DMS153 treated with DMSO at 0.1 percent for 48 hours (cell line): ENCODE results near the gene AKAP6.

Experiments used
- DNase-seq: peaks from one replicate; lab custom pipeline; 2025; ENCODE audit not compliant: unreplicated experiment; lab: John Stamatoyannopoulos, UW

AKAP6 gene

GRCh38 chr14:32524609-32525375 lies 195.7 kb downstream of the AKAP6 start:
- no peak for DNase-seq

GRCh38 chr14:32525591-32525990 lies 196.5 kb downstream of the AKAP6 start:
- DNase-seq = no peak

DNA sequence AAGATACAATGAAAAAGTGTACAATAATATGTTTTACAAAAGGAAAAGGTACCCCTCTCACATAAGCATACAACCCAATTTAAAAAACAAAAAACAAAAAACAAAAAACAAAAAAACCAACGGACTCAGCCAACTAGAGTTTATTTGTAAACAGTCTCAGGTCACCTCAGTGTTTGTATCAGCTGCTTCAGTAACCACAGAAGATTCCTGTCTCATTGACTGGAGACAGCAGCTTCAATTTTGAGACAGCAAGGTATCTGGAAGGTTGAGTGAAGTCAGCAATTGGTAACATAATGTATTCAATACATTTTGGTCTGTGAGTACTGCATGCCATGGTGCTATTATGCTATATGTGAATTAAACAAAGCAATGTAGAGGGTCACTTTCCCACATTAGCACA lies 201.7 kb downstream of the AKAP6 start:
- DNase-seq = no peak

DNA sequence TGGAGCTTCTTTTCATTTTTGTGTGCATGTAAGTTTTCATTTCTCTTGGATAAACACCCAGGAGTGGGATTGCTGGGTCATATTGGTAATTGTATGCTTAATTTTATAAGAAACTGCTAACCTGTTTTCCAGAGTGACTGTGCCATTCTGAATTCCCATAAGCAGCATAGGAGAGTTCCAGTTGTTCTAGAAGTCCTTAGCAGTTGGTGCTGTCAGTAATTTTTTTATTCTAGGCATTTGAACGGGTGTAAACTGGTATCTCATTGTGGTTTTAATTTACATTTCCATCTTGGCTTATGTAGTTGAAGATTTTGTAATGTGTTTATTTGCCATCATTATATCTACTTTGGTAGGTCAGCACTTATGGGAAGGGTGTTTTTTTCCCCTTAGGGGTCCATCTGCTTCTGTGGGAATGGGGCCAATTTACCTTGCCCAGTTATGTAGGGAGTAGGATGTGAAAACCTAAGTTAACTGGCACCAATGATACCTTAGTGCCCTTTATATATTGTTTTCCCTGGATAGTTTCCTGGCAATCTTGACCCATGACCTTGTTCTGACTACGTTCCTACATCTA lies 202.9 kb downstream of the AKAP6 start:
- DNase-seq = no peak

DNA sequence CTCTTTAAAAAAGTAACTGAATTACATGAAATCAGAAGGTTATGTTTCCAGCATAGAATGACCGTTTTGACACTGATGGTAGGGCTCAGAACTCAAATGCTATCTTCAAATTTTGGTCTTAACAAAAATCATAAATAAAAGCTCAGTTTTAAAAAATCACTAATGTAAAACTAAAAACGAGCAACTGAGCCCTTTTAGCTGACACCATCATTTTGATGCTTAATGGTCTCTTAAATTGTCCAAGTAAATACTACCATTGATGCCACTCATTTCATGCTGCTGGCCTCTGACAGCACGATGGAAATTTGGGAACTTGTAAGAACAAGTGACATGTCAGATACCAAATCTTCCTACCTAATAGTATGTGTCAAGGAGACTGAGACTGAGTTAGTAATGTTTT lies 205.0 kb downstream of the AKAP6 start:
- DNase-seq = no peak

GRCh38 chr14:32536175-32536574 lies 207.1 kb downstream of the AKAP6 start:
- no peak for DNase-seq

DNA sequence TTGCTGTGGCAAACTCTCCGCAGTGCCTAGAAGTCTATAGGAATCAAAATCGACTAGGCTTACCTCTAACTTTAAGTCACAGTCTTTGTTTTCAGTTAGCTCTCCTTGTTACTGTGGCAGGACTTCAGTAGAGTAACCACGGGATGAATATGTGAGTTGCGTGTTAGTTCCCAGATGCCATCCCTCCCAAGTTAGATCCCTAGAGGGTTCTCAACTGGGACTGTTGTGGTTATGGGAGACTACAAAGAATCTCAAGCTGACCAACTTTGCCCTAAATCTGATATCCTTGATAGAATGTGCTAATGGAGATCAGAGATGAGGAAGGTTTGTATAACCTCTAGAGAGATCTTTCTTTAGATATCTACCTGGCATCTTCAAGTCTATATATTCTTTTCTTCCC lies 208.1 kb downstream of the AKAP6 start:
- no peak for DNase-seq

DNA sequence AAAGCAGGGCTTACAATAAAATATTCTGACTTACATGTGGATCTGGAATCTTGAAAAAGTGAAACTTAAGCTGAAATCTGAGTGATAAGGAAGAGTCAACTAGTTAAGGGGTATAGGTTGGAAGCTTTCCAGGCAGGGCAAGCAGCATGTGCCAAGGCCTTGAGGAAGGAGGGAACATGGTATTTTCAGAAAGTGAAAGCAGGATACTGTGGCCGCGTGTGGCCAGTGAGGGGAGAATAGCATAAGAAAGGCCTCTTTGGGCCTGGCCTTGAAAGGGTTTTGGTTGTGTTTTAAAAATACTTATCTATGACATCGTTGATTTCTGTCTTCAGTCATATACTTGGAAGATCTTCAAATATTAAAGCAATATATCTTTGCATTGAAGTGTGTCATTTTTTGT lies 213.4 kb downstream of the AKAP6 start:
- DNase-seq = no peak

DNA sequence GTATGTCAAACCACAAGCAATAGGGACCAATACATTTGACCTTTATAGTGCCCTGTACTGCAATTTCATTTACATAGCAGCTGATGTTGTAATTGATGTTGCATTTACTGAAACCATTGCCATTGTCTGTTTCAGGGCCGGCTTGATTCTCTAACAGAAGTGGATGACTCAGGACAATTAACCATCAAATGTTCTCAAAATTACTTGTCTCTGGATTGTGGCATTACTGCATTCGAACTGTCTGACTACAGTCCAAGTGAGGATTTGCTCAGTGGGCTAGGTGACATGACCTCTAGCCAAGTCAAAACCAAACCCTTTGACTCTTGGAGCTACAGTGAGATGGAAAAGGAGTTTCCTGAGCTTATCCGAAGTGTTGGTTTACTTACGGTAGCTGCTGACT lies 216.0 kb downstream of the AKAP6 start:
- no peak for DNase-seq

DNA sequence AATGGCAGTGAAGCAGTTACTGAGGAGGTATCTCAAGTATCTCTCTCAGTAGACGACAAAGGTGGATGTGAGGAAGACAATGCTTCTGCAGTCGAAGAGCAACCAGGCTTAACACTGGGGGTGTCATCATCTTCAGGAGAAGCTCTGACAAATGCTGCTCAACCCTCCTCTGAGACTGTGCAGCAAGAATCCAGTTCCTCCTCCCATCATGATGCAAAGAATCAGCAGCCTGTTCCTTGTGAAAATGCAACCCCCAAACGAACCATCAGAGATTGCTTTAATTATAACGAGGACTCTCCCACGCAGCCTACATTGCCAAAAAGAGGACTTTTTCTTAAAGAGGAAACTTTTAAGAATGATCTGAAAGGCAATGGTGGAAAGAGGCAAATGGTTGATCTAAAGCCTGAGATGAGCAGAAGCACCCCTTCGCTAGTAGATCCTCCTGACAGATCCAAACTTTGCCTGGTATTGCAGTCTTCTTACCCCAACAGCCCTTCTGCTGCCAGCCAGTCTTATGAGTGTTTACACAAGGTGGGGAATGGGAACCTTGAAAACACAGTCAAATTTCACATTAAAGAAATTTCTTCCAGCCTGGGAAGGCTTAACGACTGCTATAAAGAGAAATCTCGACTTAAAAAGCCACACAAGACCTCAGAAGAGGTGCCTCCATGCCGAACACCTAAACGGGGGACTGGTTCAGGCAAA lies 216.6 kb downstream of the AKAP6 start:
- no peak for DNase-seq

DNA sequence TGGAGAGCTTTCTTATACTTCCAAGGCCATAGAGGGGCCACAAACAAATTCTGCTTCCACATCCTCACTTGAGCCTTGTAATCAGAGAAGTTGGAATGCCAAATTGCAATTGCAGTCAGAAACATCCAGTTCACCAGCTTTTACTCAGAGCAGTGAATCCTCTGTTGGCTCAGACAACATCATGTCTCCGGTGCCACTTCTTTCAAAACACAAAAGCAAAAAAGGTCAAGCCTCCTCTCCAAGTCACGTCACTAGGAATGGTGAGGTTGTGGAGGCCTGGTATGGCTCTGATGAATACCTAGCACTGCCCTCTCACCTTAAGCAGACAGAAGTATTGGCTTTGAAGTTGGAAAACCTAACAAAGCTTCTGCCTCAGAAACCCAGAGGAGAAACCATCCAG lies 217.1 kb downstream of the AKAP6 start:
- no peak for DNase-seq

GRCh38 chr14:32552766-32553165 lies 223.7 kb downstream of the AKAP6 start:
- DNase-seq = no peak

- no peak for DNase-seq
These were observed 229.9 kb downstream of the AKAP6 start for GRCh38 chr14:32559048-32559447.

DNA sequence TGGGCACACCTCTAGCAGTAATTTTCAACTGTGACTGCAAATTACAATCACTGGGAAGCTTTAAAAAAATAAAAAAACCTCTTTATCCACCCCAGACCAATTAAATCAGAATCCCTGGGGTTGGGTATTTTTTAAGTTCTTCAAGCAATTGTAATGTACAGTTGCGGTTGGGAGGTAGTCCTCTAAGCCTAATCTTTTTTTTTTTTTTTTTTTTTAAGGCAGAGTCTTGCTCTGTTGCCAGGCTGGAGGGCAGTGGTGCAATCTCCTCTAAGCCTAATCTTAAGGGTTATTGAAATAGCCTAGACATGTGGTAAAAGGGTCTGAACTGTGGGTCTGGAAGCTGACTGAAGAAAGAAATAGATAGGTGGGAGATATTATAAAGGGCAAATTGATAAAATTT lies 230.5 kb downstream of the AKAP6 start:
- no peak for DNase-seq

DNA sequence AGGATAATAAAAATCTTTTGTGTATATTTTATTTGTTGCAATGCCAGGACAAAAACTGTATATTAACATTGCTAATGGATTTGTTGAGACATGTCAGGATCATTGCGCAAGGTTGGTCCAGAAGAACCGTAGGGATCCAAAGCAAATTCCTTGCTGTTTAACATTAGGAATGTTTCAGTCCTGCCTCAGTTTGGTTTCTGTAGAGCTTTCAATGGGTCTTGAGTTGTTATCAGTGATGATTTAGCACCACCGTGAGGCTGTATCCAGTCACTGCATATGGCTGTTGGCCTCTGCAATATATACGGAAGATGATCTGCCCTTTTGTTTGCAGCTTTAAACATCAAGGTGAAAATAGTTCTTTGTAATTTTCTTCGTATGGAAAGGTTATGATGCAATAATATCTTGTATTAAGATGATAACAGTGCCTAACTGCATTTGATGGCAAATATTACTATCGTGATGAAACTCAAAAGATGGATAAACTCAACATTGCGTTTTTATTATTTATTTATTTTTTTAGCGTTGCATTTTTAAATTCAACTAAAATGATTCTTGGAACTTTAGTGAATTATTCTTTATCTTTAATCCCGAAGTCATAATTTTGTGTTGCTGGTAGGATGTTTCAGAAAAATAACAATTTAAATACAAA lies 231.2 kb downstream of the AKAP6 start:
- DNase-seq = peak; percentile 76

DNA sequence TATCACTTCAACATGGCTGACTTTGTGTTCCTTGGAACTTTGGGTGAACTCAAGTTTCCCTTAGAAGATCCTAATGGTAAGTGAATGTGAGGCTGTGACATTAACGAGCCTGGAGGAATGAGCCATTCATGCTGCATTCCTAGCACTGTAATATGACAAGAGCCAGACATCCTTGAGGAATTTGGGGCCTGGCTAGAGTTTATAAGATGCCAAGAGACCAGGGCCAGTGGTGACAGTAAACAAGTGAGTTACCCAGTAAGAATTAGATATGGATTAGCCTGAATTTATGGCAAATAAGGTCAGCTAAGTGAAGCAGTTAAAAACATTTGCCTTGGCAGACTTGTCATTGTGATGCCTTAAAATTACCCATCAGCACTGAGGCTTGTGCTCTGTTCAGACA lies 232.4 kb downstream of the AKAP6 start:
- DNase-seq = no peak

DNA sequence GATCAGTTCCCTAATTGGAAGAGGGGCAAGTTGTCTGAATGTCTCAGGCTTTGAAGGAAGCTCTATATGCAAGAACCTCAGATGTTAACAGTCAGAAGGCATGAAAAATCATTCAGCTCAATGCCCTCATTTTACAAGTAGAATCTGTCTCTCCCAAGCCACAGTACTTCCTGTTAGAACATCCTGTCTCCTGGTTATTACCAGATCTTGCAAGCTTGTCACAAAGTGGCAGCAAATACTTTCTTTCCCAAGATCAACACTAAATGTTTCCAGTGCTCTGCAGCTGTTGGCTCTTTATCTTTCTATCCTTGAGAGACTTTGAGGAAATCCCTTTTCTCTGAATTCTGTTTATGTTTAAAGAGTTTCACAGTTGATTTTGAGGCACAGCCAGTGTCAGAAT lies 235.5 kb downstream of the AKAP6 start:
- DNase-seq = no peak

DNA sequence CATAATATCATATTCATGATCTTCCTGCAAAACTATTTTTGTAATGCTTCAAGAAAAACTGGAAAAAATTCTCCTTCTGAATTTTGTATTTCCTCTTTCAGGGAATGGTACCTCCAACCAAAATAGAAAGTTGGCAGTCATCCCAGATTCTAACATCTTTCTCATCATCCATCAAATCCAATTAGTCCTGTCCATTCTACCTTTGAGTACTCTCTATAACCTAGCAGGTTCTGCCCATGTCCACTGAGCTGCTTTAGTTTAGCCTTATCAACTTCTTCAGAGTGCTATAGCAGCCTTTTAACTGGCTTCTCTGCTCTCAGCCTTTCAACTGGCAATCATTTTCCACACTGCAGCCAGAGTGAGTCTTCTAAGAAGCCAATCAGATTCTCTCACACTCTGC lies 236.2 kb downstream of the AKAP6 start:
- DNase-seq = peak; percentile 43

DNA sequence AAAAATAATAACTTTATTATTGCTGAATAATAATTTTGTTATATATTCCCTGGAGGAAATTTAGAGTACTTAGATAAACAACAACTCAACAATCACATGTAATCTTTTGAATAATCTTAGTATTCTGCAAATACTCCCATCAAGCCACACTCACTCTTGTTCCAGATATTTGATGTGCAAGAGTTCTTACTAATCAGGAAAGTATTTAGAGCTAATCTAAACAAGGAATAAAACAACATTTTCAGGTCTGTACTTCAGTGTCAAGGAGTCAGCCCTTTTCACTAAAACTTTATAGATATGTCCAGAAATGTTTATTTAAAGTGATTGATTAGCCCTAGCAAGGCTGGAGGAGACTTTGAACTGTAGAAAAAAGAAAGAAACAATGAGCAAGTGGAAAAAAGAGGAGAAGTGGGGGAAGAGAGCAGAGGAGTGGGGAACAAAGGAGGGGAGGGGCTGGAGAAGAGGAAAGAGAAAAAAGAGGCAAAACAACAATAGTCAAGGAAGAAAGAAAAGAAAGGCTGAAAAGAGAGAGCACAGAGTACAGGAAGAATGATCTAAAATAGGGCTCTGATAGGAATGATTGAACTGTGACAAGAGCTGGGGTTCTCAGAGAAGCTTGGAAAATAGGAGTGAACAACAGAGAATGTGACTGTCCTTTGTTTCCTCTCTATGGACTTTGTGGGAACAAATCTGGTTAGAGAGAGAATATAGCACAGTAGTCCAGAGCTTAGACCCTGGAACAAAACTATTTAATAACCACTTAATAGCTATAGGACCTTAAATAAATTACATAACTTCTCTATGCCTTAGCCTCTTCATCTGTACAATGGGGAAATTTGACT lies 238.7 kb downstream of the AKAP6 start:
- DNase-seq = no peak

DNA sequence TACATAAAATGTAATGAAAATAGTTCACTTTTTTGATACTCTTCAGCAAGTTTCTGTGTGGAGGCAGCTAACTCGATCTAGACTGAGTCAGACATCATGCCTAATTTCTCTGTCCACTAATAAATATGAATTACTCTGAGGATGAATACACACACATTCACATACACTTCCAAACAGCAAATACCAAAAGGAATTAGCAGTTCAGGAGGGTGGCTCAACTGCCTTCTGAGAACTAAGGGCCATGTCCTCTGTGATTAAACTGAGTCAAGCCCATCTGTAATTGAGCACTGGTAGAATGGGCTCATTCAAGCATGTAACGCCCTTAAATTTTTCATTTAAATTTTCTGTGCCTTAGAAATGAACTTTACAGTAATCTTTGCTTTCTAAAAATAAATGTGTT lies 242.5 kb downstream of the AKAP6 start:
- no peak for DNase-seq
